ENCODE data around the gene H1-8.
"Not testable (repeated sequence)": the region's sequence is repeated elsewhere in the genome, so short reads cannot be mapped to it uniquely, and the experiment has no call there.

H1-8 gene

DNA sequence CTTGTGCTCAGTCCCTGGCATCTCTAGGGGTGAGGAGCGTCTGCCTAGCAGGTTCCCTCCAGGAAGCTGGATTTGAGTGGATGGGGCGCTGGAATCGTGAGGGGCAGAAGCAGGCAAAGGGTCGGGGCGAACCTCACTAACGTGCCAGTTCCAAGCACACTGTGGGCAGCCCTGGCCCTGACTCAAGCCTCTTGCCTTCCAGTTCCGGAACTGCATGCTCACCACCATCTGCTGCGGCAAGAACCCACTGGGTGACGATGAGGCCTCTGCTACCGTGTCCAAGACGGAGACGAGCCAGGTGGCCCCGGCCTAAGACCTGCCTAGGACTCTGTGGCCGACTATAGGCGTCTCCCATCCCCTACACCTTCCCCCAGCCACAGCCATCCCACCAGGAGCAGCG is 9.6 kb upstream of the H1-8 start:
- DNase-seq (ENCODE audit: low spot score): no peak

GRCh38 chr3:129534428-129535027 is 8.4 kb upstream of the H1-8 start:
- no peak for DNase-seq (ENCODE audit: low spot score)

GRCh38 chr3:129535075-129535474 is 7.9 kb upstream of the H1-8 start:
- DNase-seq (ENCODE audit: low spot score): no peak

DNA sequence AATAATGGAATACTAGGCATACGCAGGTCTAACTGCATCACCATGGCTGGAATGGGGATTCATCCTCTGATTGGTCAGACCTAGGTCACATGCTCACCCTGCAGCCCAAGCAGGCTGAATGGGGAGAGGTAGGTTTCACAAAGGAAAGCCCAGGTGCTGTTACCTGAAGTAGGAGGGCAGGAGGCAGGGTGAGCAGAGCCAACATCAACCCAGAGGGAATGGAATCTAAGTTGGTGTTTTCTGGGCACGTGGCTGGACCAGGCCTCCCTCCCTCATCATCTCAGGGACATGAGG is 6.7 kb upstream of the H1-8 start:
- DNase-seq (ENCODE audit: low spot score): no peak

DNA sequence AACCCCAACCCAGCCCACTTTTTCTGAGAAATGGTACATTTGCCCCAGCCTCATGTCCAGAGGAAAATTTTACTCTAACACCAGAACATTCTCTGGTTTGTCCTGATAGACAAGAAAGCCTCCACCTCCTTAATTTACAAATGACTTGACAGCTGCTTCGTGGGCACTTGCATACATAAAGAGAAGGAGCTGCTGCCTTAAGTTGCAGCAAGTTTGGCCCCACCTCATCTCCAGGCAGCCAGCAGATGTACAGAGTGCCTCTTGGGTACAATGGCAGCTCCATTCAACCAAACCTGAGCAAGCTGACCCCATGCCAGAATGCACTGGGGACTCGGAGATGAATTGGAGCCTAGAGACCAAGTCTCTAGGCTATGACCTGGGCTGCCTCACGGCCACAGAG is 6.2 kb upstream of the H1-8 start:
- no peak for DNase-seq (ENCODE audit: low spot score)

DNA sequence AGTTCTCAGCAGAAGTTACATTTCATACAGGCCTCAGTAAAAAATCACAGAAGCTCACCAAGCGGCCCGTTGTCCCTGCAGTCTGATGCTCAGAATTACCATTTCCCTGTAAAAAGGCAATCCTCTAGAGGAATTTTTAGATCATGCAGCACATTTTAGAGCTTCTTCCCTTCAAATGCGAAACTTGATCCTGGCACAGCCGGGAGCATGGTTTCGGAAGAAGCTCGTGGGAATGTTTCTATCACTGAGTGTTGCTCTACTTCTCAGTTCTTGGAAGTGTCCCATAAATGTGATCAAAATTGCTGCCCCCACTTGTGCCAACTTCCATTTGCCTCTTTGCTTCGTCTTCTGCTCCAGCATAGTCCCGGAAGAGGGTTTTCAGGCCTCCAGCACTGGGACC is 3.8 kb upstream of the H1-8 start:
- DNase-seq (ENCODE audit: low spot score): no peak

DNA sequence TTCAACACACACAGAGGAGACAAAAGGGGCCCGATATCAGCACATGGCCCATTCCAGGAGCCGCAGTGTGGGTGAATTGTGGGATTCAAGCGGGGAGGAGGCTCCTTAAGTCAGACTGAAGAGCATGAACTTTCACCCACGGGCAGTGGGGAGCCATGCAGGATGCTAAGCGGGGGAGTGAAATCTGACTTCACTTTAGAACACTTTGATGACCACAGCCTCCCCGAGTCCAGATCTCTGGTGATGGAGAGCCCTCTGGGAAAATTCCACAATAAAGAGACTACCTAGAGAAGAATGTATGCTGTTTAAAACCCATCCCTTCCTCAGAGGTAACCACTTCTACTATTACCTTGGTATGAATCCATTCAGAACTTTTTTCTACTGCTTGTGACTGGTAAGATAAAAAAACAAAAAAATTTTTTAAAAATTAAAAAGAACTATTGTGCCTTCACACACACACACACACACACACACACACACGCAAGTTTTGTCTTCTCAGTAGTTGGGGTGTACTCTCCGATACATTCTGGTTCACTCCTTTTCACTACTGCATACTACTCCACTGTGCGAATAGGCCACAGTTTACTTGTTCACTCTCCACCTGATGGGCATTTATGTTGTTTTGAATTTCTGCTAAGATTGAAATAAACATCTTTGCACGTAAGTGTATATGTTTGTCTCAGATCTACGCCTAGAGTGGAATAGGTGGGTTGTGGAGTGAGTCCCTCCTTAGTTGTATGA is 2.0 kb upstream of the H1-8 start:
- no peak for DNase-seq (ENCODE audit: low spot score)

DNA sequence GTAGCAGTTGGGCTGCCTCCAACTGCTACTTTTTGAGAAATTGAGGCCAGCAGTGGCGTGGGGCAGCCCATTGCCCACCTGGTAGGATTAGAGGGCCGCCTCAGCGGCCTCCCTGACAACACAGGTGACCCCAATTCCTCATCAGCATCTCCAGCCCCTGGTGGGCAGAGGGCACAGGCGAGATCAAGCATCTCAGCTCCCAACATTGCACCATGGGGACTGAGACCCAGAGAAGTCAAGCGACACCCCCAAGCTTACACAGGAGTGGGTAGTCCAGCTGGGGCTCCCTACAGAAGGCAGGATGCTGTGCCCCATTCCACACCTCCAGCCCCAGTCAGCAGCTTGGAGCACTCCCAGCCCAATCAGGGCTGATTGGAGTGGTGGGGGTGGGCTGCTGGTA is 228 bp upstream of the H1-8 start:
- DNase-seq (ENCODE audit: low spot score): no peak

GRCh38 chr3:129543999-129544398 is 1.0 kb downstream of the H1-8 start:
- no peak for DNase-seq (ENCODE audit: low spot score)

DNA sequence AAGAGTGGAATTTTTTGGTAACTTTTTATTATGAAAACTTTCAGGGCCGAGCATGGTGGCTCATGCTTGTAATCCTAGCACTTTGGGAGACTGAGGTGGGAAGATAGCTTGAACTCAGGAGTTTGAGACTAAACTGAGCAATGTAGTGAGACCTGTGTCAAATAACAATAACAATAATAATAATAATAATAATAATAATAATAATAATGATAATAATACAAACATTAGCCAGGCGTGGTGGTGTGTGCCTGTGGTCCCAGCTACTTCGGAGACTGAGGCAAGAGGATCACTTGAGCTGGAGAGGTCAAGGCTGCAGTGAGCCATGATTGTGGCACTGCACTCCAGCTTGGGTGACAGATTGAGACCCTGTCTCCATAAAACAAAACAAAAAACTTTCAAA is 3.0 kb downstream of the H1-8 start:
- not testable (repeated sequence) for DNase-seq (ENCODE audit: low spot score)

DNA sequence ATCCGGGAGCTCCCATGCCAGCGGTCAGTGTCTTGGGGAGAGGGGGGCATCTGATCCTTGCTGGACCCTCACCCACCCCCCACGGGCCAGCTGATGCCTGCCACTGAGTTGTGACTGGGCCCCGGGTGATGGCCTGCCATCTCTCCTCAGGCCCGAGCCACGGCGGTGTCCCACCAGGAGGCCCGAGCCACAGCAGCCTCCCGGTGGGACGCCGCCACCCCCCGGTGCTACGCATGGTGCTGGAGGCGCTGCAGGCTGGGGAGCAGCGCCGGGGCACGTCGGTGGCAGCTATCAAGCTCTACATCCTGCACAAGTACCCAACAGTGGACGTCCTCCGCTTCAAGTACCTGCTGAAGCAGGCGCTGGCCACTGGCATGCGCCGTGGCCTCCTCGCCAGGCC is 4.3 kb downstream of the H1-8 start:
- no peak for DNase-seq (ENCODE audit: low spot score)

DNA sequence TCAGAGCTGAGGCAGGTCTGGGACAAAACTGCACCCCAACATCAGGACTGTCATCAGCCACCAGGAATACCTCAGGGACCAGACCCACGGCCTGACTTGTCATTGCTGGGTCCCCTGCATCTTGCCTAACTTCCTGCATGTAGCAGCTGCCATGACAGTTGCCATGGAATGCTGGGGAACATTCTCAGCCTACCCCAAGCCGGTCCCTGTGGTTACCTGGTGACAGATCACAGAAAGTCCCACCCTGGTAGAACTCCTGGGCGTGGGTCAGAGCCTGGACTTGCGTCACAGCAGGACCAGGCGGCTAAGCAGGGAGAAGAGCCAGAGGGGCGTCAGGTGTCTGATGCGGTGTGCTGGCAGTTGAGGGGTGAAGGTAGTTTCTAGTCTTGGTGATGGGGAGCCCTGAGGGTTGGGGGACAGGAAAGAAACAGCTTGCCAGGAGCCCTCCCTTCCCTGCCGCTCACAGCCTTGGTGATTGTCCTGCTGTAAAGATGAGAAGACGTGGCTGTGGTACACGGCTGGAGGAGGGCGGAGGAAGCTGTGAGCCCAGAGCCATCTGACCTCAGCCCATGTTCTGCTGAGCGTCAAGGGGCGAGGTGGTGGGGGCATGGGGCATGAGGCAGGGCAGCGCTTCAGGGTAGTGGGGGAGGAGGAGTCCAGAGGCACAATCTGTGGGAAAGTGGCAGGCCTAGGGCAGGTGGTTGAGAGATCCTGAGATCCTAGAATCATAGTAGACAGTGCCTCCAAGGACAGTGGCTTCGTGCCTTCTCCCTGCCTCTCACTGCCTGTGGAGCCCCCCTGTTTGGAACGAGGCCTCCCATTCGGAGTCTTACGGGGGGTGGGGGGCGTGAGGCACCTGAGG is 5.4 kb downstream of the H1-8 start:
- DNase-seq (ENCODE audit: low spot score): no peak

GRCh38 chr3:129549006-129549800 is 6.2 kb downstream of the H1-8 start:
- DNase-seq (ENCODE audit: low spot score): no peak

- no peak for DNase-seq (ENCODE audit: low spot score)
These were observed 6.8 kb downstream of the H1-8 start for GRCh38 chr3:129549805-129550204.

DNA sequence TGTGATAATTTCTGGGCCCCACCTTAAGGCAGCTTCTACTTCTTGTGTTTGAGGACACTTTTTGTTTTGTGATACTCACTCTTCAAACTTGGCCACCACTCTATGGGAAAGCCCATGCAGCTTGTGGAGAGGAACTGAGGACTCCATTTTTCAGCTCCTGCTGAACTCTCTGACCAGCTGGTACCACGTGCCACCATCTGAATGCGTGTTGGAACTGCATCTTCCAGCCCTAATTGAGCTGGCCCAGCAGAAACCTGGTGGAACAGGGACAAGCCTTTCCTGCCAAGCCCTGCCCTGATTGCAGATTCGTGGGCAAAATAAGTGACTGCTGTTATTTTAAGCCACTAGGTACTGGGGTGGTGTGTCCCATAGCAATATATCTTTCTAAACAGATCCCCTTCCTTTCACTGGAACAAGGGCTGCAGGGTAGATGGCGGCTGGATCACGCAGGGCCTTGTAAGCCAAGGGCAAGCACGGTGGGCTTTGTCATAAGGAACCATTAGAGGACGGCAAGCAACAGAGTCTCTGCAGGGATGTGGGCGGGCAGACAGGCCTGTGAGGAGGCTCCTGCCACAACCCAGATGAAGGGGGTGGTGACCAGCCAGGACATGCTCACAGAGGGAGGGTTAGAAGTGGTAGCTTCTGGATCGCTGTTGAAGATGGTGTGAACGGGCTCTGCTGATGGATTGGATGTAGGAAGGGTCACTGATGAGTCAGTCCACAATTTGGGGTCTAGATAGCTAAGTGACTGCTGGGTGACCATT is 9.5 kb downstream of the H1-8 start:
- DNase-seq (ENCODE audit: low spot score): no peak

GRCh38 chr3:129553171-129553570 is 10.2 kb downstream of the H1-8 start:
- DNase-seq (ENCODE audit: low spot score): no peak

- DNase-seq (ENCODE audit: low spot score): no peak
These were observed 10.7 kb downstream of the H1-8 start for GRCh38 chr3:129553719-129554118.

DNA sequence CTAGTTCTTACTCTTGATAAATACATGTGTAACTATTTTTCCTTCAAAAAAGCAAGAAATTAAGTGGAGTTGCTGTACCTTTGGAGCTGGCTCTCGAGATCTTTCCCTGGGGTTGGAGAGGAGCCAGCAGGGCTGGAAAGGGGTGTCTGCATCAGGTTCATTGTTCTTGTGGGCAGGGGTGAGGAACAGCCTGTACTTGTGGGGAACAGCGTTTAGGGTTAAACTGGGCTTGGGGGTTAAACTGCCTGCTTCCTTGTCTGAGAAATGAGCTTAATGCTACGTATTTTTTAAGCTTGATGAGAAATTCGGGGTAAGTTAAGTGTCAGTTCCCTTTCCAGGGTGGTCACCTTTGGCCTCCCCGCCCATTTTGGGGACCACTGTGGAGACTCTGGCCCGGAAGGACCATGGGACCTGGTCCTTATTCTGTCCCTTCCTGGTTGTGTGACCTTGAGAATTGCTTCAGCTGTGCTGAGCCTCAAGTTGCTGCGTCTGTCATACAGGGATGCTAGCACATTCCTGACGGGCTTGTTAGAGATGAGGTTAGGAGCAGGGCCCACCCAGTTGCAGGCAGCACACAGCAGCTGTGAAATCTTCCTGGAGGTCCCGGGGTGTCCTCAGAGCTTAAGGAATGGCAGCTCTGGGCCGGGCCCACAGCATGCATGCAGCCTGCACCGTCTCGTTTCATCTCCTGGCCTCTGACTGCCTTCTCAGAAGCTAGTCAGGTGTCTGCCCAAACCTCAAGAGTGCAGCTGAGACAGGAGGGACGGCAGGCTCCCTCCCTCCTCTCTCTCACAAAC is 11.6 kb downstream of the H1-8 start:
- DNase-seq (ENCODE audit: low spot score): no peak

- no peak for DNase-seq (ENCODE audit: low spot score)
These were observed 12.2 kb downstream of the H1-8 start for GRCh38 chr3:129555153-129555550.

DNA sequence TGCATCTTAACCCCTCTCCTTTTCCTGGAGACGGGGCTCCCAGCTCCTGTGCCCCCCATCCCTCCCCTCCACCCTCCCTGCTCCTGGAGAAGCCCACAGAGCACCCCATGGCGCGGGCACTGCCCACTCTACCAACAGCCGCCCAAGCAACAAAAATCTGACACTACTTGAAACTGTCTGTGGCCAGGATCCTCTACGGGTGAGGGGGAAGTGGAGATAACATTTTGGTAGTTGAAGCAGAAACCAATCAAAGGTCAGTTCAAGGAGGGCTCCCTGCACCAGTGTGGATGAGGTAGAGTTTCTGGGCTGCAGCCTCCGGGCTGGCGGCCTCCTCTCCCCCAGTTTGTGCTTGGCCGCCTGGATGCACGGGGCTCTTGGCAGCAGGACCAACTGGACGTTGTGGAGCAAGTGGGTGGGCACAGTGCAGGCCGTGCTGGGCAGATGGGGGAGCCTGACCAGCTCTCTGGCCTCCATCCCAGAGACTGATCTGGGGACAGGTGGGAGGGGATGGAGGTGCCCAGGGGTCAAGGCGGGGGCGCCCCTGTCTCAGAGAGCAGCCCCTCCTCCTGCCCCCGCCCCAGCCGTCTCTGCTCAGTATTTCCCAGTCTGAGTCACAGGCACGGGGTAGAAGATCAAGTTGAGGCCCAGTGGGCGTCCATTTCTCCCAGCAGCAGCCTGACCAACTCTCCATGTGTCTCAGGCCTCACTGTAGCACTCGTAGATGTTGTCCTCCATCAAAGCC is 12.8 kb downstream of the H1-8 start:
- no peak for DNase-seq (ENCODE audit: low spot score)

All from germinal center (tissue), 1 donor.